Measurements from ENCODE around the gene SPRYD4.
"Not testable (repeated sequence)": the region's sequence is repeated elsewhere in the genome, so short reads cannot be mapped to it uniquely, and the experiment has no call there.

The SPRYD4 gene

DNA sequence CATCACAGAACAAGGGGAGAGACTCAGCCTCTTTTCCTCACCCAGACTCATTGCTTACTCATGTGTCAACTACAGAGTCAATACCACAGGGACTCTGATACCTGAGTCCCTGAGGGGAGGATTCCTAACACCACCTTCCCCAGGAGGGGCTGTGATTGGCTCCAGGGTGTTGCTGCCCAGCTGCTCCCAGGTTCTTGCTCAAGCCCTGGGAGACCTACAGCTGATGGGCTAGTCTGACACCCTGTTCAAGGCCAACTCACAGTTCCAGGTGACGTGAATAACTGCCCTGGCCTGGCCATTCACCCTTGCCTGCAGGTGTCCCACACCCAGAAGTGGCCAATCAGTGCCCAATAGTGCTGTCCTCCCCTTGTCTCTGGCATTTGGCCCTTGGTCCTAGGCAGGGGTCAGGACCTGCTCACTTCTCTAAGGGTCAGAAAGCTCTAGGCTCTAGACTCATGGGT, 8.6 kb downstream of the SPRYD4 start:
- DNase-seq (ENCODE audit: low read depth): no peak

DNA sequence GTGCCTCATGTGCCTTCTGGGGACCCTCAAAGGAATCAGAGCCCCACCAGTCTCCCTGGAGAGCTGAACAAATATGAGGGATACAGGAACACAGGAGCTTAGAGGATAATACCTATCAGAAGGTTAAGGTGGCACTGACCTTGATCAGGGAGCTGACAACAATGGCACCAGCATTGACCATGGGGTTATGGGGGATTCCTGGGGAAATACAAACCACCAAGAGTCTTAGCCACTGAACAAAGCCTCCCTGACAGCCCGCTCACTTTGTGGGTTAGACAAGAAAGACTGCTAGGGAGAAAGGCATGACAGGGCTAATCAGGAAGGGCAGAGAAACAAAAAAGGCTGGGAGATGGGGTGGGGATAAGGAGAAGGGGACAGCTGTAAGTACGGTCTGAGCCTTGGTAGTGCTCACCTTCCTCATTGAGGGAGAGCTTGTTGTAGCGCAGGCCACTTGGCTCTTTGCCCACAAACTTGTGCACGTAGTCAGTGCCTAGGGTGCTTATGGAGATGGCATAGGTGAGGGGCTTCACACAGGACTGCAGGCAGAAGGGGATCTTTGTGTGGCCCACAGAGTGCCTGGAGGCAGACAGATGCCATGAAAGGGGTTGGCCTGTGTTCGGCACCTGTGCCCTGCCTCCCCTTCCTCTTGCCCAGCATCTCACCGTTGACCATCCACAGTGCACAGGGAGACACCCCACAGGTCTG, 9.3 kb downstream of the SPRYD4 start:
- DNase-seq (ENCODE audit: low read depth): no peak

GRCh38 chr12:56479625-56480024, 11.2 kb downstream of the SPRYD4 start:
- no peak for DNase-seq (ENCODE audit: low read depth)

DNA sequence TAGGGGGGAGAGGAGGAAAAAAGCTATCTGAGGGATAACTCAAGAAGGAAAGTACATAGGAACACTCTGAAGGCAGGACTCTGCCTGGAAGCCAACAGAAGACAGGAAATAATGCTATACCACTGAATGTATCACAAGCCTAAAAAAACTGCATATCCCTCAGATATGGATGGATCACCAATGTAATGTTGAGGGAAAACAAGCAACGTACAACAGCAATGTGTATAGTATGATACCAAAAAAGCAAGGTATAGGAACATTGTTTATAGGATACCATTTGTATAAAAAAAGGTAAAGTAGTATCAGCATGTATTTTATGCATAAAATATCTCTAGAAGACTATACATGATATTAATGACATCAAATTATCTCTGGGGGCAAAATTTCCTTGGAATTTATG, 16.2 kb downstream of the SPRYD4 start:
- DNase-seq (ENCODE audit: low read depth): no peak

- no peak for DNase-seq (ENCODE audit: low read depth)
Measured at GRCh38 chr12:56486694-56487093, 18.3 kb downstream of the SPRYD4 start.

GRCh38 chr12:56487448-56488040, 19.2 kb downstream of the SPRYD4 start:
- no peak for DNase-seq (ENCODE audit: low read depth)

GRCh38 chr12:56488041-56488955, 19.9 kb downstream of the SPRYD4 start, which contains the start of gene GLS2:
Gene GLS2, minus strand, starts transcription at chr12:56488161. Its CDS starts 43 bp downstream, at chr12:56488118.
- DNase-seq (ENCODE audit: low read depth): peak; percentile 28

GRCh38 chr12:56490360-56490759, 22.0 kb downstream of the SPRYD4 start:
- DNase-seq (ENCODE audit: low read depth): no peak

DNA sequence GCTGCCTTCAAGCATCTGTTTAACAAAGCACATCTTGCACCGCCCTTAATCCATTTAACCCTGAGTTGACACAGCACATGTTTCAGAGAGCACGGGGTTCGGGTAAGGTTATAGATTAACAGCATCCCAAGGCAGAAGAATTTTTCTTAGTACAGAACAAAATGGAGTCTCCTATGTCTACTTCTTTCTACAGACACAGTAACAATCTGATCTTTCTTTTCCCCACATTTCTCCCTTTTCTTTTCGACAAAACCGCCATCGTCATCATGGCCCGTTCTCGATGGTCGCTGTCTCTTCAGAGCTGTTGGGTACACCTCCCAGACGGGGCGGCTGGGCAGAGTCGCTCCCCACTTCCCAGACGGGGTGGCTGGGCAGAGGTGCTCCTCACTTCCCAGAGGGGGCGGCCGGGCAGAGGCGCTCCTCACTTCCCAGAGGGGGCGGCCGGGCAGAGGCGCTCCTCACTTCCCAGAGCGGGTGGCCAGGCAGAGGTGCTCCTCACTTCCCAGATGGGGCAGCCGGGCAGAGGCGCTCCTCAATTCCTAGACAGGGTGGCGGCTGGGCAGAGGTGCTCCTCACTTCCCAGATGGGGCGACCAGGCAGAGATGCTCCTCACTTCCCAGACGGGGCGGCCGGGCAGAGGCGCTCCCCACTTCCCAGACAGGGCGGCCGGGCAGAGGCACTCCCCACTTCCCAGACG, 25.2 kb downstream of the SPRYD4 start:
- DNase-seq (ENCODE audit: low read depth): not testable (repeated sequence)

DNA sequence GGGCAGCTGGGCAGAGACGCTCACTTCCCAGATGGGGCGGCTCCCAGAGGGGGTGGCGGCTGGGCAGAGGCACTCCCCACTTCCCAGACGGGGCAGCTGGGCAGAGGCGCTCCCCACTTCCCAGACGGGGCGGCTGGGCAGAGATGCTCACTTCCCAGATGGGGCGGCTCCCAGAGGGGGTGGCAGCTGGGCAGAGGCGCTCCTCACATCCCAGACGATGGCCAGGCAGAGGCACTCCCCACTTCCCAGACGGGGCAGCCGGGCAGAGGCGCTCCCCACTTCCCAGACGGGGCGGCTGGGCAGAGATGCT, 25.7 kb downstream of the SPRYD4 start:
- DNase-seq (ENCODE audit: low read depth): not testable (repeated sequence)

GRCh38 chr12:56494481-56494880, 26.1 kb downstream of the SPRYD4 start:
- DNase-seq (ENCODE audit: low read depth): not testable (repeated sequence)

GRCh38 chr12:56496704-56497103, 28.3 kb downstream of the SPRYD4 start:
- DNase-seq (ENCODE audit: low read depth): not testable (repeated sequence)

GRCh38 chr12:56498126-56498902, 29.9 kb downstream of the SPRYD4 start:
- not testable (repeated sequence) for DNase-seq (ENCODE audit: low read depth)

- not testable (repeated sequence) for DNase-seq (ENCODE audit: low read depth)
Measured at GRCh38 chr12:56499452-56499851, 31.1 kb downstream of the SPRYD4 start.

GRCh38 chr12:56499879-56500278, 31.5 kb downstream of the SPRYD4 start:
- DNase-seq (ENCODE audit: low read depth): not testable (repeated sequence)

DNA sequence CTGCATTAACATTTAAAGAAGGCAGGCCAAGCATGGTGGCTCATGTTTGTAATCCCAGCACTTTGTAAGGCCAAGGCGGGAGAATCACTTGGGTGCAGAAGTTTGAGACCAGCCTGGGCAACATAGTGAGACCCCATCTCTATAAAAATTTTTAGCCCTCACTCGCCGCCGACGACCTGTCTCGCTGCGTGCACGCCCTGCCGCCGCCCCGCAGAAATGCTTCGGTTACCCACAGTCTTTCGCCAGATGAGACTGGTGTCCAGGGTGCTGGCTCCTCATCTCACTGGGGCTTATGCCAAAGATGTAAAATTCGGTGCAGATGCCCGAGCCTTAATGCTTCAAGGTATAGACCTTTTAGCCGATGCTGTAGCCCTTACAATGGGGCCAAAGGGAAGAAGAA, 42.4 kb downstream of the SPRYD4 start:
- no peak for DNase-seq (ENCODE audit: low read depth)

- not testable (repeated sequence) for DNase-seq (ENCODE audit: low read depth)
Measured at GRCh38 chr12:56514014-56514318, 45.6 kb downstream of the SPRYD4 start.

- DNase-seq (ENCODE audit: low read depth): no peak
Measured at GRCh38 chr12:56517854-56518253, 49.5 kb downstream of the SPRYD4 start.

GRCh38 chr12:56518570-56518969, 50.2 kb downstream of the SPRYD4 start:
- no peak for DNase-seq (ENCODE audit: low read depth)

- DNase-seq (ENCODE audit: low read depth): no peak
Measured at GRCh38 chr12:56520048-56520447, 51.7 kb downstream of the SPRYD4 start.

DNA sequence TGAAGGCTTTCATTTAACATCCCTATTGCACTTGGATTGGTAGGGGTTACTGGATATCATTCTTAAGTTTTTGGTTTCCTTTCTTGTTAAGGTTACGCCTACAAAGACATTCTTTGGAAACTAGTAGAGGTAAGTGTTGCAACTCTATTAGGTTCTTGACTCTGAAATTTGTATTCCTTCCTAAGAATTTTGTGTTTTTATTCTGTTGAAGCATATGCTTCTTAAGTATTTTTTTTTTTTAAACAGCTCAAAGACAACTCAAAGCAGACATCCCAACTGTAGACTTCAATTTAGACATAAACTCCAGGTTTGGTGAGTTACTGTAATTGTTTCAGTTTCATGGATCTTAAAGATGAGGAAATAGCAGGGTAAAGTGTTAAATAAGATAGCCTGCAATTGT, 52.1 kb downstream of the SPRYD4 start:
- no peak for DNase-seq (ENCODE audit: low read depth)

DNA sequence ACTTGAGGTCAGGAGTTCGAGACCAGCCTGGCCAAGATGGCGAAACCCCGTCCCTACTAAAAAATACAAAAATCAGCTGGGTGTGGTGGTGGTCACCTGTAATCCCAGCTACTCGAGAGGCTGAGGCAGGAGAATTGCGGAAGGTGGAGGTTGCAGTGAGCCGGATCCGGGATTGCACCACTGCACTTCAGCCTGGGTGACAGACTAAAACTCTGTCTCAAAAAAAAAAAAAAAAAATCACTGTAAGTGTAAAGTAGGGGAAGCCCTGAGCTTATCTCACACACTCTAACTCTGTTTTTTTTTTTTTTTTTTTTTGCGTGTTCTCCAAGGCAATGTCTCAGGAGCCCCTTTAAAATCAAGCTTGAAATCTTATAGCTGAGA, 52.8 kb downstream of the SPRYD4 start:
- DNase-seq (ENCODE audit: low read depth): no peak

Measured in GM04503 (cell line).